BLaER1 treated with 17β-estradiol and CSF1 and Interleukin-3, amounts not matched to agents 10 nM and 100 nM (cell line): ENCODE data around the gene HEG1.

Experiments
- H3K27ac ChIP-seq, 11 experiments: shearing (Covaris generic); formaldehyde crosslinking; 2 replicates each; pipeline ENCODE4 v1.8.1; 2022
- H3K27me3 ChIP-seq, 11 experiments: shearing (Covaris generic); formaldehyde crosslinking; 2 replicates each; pipeline ENCODE4 v1.8.1; 2022
- H3K36me3 ChIP-seq, 11 experiments: shearing (Covaris generic); formaldehyde crosslinking; 2 replicates each; pipeline ENCODE4 v1.8.1; 2022
- H3K4me1 ChIP-seq, 10 experiments: shearing (Covaris generic); formaldehyde crosslinking; 2 replicates each; pipeline ENCODE4 v1.8.1; 2022
- H3K4me2 ChIP-seq, 11 experiments: shearing (Covaris generic); formaldehyde crosslinking; 2 replicates each; pipeline ENCODE4 v1.8.1; 2022
- H3K4me3 ChIP-seq, 10 experiments: shearing (Covaris generic); formaldehyde crosslinking; 2 replicates each; pipeline ENCODE4 v1.8.1; 2022
- H3K9ac ChIP-seq, 11 experiments: shearing (Covaris generic); formaldehyde crosslinking; 2 replicates each; pipeline ENCODE4 v1.8.1; 2022
- H3K9me3 ChIP-seq, 11 experiments: shearing (Covaris generic); formaldehyde crosslinking; replicated peaks in 1 of 11; 2 replicates each; pipeline ENCODE4 v1.8.1; 2022
- H4K20me1 ChIP-seq, 11 experiments: shearing (Covaris generic); formaldehyde crosslinking; 2 replicates each; pipeline ENCODE4 v1.8.1; 2022
- Cebpa-rat ChIP-seq, 11 experiments: shearing (Covaris generic); IDR thresholded peaks; 2 replicates each; pipeline ENCODE4 v1.8.1; 2022

HEG1 gene

GRCh38 chr3:124926426-124927101 lies 129.2 kb downstream of the HEG1 start:
- peak overlapping the region in 4 of 11 experiments; percentile 25 to 58 (median 46); a peak in 7 of 22 replicates for H3K4me2 ChIP-seq
- no peak for TF ChIP-seq Cebpa-rat (IDR thresholded peaks at IDR 0.05)

GRCh38 chr3:124924741-124925140 lies 131.1 kb downstream of the HEG1 start:
- H3K36me3 ChIP-seq, result no peaks in the 10 kb centered on the region
- no peak for TF ChIP-seq Cebpa-rat (IDR thresholded peaks at IDR 0.05)
- H3K9ac ChIP-seq, result no peak overlapping the region
- H3K4me3 ChIP-seq, result no peak overlapping the region
- H4K20me1 ChIP-seq, result no peaks in the 10 kb centered on the region
- H3K27ac ChIP-seq, result no peak overlapping the region
- peaks cover 0 to 25% (median 2%) of the 10 kb centered on the region in 10 experiments; a peak in 7 of 20 replicates for H3K4me1 ChIP-seq
- H3K4me2 ChIP-seq, result no peak overlapping the region
- no peaks in the 10 kb centered on the region for H3K27me3 ChIP-seq
- H3K9me3 ChIP-seq, result no peaks in the 10 kb centered on the region

More at GRCh38 chr3:124926426-124927101, 129.2 kb downstream of the HEG1 start:
- peak overlapping the region in 3 of 11 experiments; percentile 12 to 27 (median 13); a peak in 2 of 22 replicates for H3K27ac ChIP-seq
- H3K4me1 ChIP-seq, result peaks cover 0 to 25% (median 2%) of the 10 kb centered on the region in 10 experiments; a peak in 7 of 20 replicates
- no peak overlapping the region for H3K9ac ChIP-seq
- no peaks in the 10 kb centered on the region for H3K36me3 ChIP-seq
- no peak overlapping the region for H3K4me3 ChIP-seq
- no peaks in the 10 kb centered on the region for H3K9me3 ChIP-seq
- no peaks in the 10 kb centered on the region for H3K27me3 ChIP-seq
- H4K20me1 ChIP-seq, result no peaks in the 10 kb centered on the region

- Histone ChIP-seq H4K20me1 (no peaks in the 10 kb centered on the region), H3K4me2 (no peak overlapping the region), H3K27ac (no peak overlapping the region), H3K9me3 (no peaks in the 10 kb centered on the region), H3K9ac (no peak overlapping the region), H3K4me1 (peaks cover 0 to 25% (median 2%) of the 10 kb centered on the region in 10 experiments; a peak in 7 of 20 replicates), H3K4me3 (no peak overlapping the region), H3K36me3 (no peaks in the 10 kb centered on the region), H3K27me3 (no peaks in the 10 kb centered on the region)
- no peak for TF ChIP-seq Cebpa-rat (IDR thresholded peaks at IDR 0.05)
Measured at GRCh38 chr3:124923833-124924232, 132.0 kb downstream of the HEG1 start.

GRCh38 chr3:124920718-124921117 lies 135.1 kb downstream of the HEG1 start:
- no peaks in the 10 kb centered on the region for H3K9me3 ChIP-seq
- H3K27ac ChIP-seq, result no peak overlapping the region
- H3K4me3 ChIP-seq, result no peak overlapping the region
- no peak overlapping the region for H3K4me2 ChIP-seq
- H3K4me1 ChIP-seq, result peaks cover 0 to 9% (median 0%) of the 10 kb centered on the region in 10 experiments; a peak in 3 of 20 replicates
- no peak for TF ChIP-seq Cebpa-rat (IDR thresholded peaks at IDR 0.05)
- H3K27me3 ChIP-seq, result no peaks in the 10 kb centered on the region
- no peaks in the 10 kb centered on the region for H4K20me1 ChIP-seq
- no peak overlapping the region for H3K9ac ChIP-seq
- no peaks in the 10 kb centered on the region for H3K36me3 ChIP-seq

GRCh38 chr3:124919756-124920155 lies 136.0 kb downstream of the HEG1 start:
- Histone ChIP-seq H4K20me1 (no peaks in the 10 kb centered on the region), H3K27ac (no peak overlapping the region), H3K4me1 (peaks cover 0 to 9% (median 0%) of the 10 kb centered on the region in 10 experiments; a peak in 3 of 20 replicates), H3K9me3 (no peaks in the 10 kb centered on the region), H3K4me2 (no peak overlapping the region), H3K27me3 (no peaks in the 10 kb centered on the region), H3K4me3 (no peak overlapping the region), H3K9ac (no peak overlapping the region), H3K36me3 (no peaks in the 10 kb centered on the region)
- TF ChIP-seq Cebpa-rat (IDR thresholded peaks at IDR 0.05), result no peak

- Histone ChIP-seq H3K4me2 (no peak overlapping the region), H3K27ac (no peak overlapping the region), H3K9me3 (no peaks in the 10 kb centered on the region), H3K36me3 (no peaks in the 10 kb centered on the region), H4K20me1 (no peaks in the 10 kb centered on the region), H3K27me3 (no peaks in the 10 kb centered on the region), H3K9ac (no peak overlapping the region), H3K4me3 (no peak overlapping the region), H3K4me1 (peaks cover 0 to 9% (median 0%) of the 10 kb centered on the region in 10 experiments; a peak in 3 of 20 replicates)
- TF ChIP-seq Cebpa-rat (IDR thresholded peaks at IDR 0.05), result no peak
Measured at GRCh38 chr3:124918524-124918923, 137.3 kb downstream of the HEG1 start.

GRCh38 chr3:124916837-124917409 lies 138.9 kb downstream of the HEG1 start:
- Histone ChIP-seq H3K36me3 (no peaks in the 10 kb centered on the region), H3K4me2 (peak overlapping the region in 3 of 11 experiments; percentile 26 to 72 (median 35); a peak in 5 of 22 replicates), H3K27ac (no peak overlapping the region), H3K4me1 (peaks cover 0 to 9% (median 0%) of the 10 kb centered on the region in 10 experiments; a peak in 3 of 20 replicates), H3K4me3 (no peak overlapping the region), H3K27me3 (no peaks in the 10 kb centered on the region), H3K9me3 (no peaks in the 10 kb centered on the region), H4K20me1 (no peaks in the 10 kb centered on the region), H3K9ac (no peak overlapping the region)
- TF ChIP-seq Cebpa-rat (IDR thresholded peaks at IDR 0.05), result no peak
